Activated naive CD4-positive, alpha-beta T cell treated with anti-CD3 and anti-CD28 coated beads, Interleukin-2, amount 50 U/mL, for 72 hours (primary cell): ENCODE results near the gene IL17RA. TPM values are rescaled to one million over a fixed set of nuclear protein-coding genes. Genes with fewer than 3 reads are reported as not detected.

Experiments used
- ATAC-seq, 2 donors: fragments of 150-1000 bp; cut with Tn5 transposase; 2 replicates each; pipeline ENCODE4 v1.10.0; 2021; ENCODE audit warnings: mild to moderate bottlenecking in 2 of 2, moderate library complexity in 2 of 2
- DNase-seq, 2 donors: peaks; one replicate each; pipeline ENCODE4 v3.0.0; 2021 to 2022; ENCODE audit warnings: low spot score in 2 of 2
- H3K27ac Mint-ChIP-seq, 2 donors: one replicate each; pipeline ENCODE4 v1.8.0; 2022; ENCODE audit warnings: mild to moderate bottlenecking in 2 of 2, mixed read lengths in 2 of 2
- H3K36me3 Mint-ChIP-seq, 2 donors: one replicate each; pipeline ENCODE4 v1.8.0; 2022; ENCODE audit warnings: mixed read lengths in 2 of 2
- H3K9me3 Mint-ChIP-seq, 2 donors: one replicate each; pipeline ENCODE4 v1.8.0; 2022; ENCODE audit warnings: mixed read lengths in 2 of 2
- total RNA-seq, 2 donors: library from RNA; stranded (reverse); gene quantifications; one replicate each; pipeline ENCODE4 v1.2.3, GENCODE V29; 2022

The IL17RA gene
- total RNA-seq, 2 donors from 2014 or later: 12.4 to 16.3 TPM

DNA sequence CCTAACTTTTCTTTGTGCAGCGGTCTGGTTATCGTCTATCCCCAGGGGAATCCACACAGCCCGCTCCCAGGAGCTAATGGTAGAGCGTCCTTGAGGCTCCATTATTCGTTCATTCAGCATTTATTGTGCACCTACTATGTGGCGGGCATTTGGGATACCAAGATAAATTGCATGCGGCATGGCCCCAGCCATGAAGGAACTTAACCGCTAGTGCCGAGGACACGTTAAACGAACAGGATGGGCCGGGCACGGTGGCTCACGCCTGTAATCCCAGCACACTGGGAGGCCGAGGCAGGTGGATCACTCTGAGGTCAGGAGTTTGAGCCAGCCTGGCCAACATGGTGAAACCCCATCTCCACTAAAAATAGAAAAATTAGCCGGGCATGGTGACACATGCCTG lies 25.2 kb downstream of the IL17RA start:
- H3K36me3 Mint-ChIP-seq: no peaks in the 10 kb centered on the region
- H3K9me3 Mint-ChIP-seq: no peaks in the 10 kb centered on the region
- ATAC-seq: no peak
- peak overlapping the region in 1 of 2 donors; percentile 7 for H3K27ac Mint-ChIP-seq
- no peak for DNase-seq

DNA sequence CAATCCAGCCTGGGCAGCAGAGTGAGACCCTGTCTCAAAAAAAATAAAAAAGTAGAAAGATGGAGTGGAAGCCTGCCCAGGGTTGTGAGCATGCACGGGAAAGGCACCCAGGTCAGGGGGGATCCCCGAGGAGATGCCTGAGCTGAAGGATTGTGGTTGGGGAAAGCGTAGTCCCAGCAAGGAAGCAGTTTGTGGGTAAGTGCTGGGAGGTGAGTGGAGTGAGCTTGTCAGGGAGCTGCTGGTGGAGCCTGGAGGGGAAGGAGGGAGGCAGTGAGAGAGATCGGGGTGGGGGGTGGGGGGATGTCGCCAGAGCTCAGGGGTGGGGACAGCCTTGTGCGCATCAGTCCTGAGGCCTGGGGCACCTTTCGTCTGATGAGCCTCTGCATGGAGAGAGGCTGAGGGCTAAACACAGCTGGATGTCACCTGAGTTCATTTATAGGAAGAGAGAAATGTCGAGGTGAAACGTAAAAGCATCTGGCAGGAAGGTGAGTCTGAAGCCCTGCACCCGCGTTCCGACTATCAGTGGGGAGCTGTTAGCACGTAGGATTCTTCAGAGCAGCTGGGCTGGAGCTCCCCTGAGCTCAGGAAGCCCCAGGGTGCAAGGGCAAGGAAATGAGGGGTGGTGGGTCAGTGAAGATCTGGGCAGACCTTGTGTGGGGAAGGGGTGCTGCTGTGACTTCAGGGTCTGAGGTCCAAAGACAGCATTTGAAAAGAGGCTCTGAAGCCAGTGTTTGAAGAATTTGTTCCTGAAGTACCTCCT lies 26.2 kb downstream of the IL17RA start:
- H3K9me3 Mint-ChIP-seq: no peaks in the 10 kb centered on the region
- no peak for DNase-seq
- no peak for ATAC-seq
- H3K27ac Mint-ChIP-seq: no peak overlapping the region
- H3K36me3 Mint-ChIP-seq: no peaks in the 10 kb centered on the region

DNA sequence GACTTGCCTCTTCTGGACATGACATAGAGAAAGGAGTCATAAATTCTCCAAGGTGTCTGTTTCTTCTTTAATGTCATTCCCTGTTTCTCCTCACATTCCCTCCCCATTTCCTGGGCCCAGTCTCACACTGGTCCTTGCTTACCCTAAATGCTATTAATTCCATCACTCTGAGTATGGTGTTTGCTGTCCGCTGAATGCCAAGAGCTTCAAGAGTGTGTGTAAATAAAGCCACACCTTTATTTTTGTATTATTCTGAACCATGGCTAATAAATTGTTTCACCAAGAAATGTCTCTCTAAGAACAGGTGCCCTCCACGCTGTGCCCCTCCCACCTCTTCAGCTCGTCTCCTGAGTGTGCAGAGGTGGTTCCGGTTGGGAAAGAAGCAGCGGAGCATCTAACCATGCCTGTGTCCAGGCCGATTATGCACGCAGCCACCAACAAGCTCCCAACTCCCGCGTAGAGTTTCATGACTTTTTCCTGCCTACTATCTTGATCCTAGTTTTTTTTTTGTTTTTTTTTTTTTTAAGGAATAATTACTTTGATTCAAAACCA lies 27.8 kb downstream of the IL17RA start:
- no peak for DNase-seq
- Mint-ChIP-seq H3K9me3 (no peaks in the 10 kb centered on the region), H3K36me3 (no peaks in the 10 kb centered on the region), H3K27ac (peak overlapping the region; percentile 28 to 40)
- ATAC-seq: no peak

DNA sequence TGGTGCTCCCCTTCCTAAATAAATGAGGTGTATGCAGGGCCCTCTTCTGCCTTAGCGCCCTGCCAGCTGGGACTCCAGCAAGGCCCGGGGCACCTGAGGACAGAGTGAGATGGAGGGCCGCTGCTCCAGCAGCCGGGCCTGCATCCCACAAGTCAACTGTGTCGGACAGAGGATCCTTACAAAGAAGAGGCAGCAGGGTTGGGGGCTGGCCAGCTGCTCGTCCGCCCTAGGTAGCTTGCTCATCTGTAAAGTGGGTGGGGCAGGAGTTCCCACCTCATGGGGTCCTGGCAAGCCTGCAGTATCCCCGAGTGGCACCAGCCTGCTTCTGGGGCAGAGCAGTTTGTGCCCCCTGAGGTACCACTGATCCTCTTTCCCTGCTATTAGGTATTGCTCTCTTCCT lies 28.8 kb downstream of the IL17RA start:
- no peak for ATAC-seq
- H3K9me3 Mint-ChIP-seq: no peaks in the 10 kb centered on the region
- H3K27ac Mint-ChIP-seq: no peak overlapping the region

DNA sequence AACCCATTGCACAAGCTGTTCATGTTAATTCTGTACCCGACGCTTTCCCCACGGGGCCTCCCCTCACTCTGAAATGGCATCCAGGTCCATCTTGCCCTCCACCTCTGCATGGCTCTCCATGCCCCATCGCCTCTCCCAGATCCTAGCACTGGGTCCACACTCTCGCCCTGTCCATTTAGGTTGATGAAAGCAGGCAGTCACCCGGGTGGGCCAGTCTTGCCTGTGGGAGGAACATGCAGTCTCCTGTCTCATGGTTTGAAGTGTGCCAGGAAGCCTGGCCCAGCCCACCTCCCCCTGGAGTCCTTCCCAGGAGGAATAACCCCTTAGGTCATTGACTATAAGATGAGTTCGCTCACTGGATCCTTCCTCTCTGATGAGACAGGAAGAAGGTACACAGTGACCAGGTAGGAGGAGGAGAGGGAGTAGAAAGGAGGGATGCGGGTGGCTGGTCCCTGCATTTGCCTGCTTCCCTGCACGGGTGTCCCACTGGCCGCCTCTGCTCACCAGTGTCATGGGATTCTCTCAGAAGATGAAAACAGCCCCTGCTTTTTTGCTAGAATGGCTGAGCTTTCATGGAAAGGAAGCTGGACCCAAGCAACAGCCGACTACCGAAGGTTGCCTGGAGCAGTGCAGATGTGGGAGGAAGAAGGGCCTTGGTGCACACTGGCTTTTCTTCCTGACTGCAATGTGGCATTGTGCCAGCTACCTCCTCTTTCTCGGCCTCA lies 29.5 kb downstream of the IL17RA start:
- H3K36me3 Mint-ChIP-seq: peaks cover 0 to 8% of the 10 kb centered on the region in 2 donors
- ATAC-seq: no peak
- H3K27ac Mint-ChIP-seq: peak overlapping the region in 1 of 2 donors; percentile 37
- no peaks in the 10 kb centered on the region for H3K9me3 Mint-ChIP-seq
- DNase-seq: no peak

More for the DNA sequence above, 28.8 kb downstream of the IL17RA start:
- peaks cover 0 to 5% of the 10 kb centered on the region in 2 donors for H3K36me3 Mint-ChIP-seq
- no peak for DNase-seq

DNA sequence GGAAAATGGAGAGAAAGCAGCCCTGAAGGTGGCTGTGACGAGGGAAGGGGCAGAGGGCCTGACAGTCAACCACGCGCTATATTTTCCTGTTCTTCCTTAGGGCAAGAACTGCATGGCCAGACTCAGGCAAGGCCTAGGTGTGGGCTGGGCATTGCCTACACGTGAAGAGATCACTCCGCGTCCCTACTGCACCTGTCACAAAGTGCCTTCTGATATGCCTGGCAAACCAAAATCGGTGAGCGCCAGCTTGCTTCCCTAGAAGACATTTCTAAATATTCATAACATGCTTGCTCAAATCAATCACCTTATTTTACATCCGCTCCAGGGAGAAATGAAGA lies 30.1 kb downstream of the IL17RA start:
- H3K9me3 Mint-ChIP-seq: no peaks in the 10 kb centered on the region
- peak overlapping the region in 1 of 2 donors; percentile 37 for H3K27ac Mint-ChIP-seq
- H3K36me3 Mint-ChIP-seq: peaks cover 0 to 8% of the 10 kb centered on the region in 2 donors
- DNase-seq (no peak), ATAC-seq (no peak)

DNA sequence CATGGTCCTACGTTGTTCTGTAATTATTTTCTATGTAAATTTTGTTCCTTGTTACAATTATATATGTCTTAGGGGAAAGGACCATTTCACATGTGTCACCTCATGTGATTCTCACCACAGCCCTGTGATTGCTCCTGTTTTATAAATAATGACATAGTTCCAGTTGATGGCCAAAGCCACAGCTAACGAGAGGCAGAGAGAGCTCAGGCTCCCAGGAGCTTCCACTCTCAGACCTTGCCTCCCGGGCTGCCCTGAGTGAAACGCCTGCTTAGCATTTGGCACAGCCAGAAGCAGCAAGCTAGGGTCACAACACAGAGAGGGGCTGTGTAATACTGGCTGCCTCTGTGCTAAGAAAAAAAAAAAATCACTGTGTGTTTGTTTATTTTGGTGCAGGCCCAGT lies 30.4 kb downstream of the IL17RA start:
- ATAC-seq (no peak), DNase-seq (no peak)
- no peaks in the 10 kb centered on the region for H3K9me3 Mint-ChIP-seq
- H3K36me3 Mint-ChIP-seq: peaks cover 0 to 8% of the 10 kb centered on the region in 2 donors
- H3K27ac Mint-ChIP-seq: peak overlapping the region in 1 of 2 donors; percentile 75

DNA sequence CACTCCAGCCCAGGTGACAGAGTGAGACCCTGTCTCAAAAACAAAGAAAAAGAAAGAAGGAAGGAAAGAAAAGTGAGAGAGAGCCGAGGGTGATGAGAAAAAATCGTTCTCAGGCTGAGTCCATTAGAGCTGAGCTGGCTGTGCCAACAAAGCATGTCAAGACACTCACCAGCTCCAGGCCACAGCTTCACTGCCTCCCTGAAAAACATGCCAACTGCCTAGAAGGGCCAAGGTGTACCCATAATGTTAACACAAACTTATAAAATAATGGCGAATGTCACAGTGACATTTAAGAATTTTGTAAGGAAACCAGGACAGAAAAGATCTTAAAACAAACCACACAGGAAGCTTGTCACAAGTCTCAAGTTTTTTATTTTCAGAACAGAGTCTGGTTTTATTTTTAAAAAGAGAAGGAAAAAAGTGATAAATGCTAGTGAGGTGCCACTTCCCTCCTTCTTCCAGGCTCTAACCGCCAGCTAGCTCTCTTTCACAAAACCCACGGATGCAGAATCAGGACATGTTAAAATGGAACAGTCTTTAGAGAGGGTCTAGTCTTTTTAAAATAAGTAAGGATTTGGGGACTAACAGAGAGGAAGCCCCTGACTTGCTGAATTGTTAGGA lies 31.3 kb downstream of the IL17RA start:
- Mint-ChIP-seq H3K36me3 (peaks cover 0 to 8% of the 10 kb centered on the region in 2 donors), H3K9me3 (no peaks in the 10 kb centered on the region), H3K27ac (peak overlapping the region in 1 of 2 donors; percentile 75)
- DNase-seq (no peak), ATAC-seq (peak in 1 of 2 donors; percentile 24)

DNA sequence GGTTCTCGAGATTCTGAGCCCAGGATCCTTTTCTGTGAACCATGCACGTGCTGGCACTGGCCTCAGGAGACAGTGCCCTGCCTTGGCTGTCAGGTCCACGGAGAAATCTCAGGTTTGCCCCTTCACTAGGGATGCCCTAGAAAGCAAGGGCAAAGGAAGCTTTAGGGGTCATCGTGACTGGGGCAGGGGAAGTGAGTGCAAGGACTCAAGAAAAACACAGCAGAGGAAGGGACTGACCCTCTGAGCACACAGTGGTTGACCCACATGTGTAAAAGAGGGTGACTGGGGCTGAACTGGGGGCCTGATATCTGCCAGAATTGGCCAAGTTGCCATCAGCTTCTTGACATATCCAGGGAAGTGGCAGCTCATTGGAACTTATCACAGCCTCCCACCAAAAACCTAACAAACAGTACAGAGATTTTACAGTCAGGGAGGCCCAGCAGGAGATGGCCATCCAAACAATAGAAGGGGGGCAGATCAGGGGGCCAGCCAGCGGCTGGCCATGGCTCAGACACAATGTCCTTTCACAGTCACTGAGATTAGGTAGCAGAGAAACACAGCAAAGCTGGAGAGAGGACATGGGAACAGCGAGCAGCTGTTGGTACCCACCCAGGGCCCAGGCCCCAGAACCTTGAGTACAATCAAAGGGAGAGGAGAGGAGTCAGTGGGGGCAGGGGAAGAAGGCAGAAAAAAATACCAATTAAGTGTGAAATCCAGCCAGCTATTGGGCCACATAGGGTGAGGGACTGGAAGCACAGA lies 32.0 kb downstream of the IL17RA start:
- Mint-ChIP-seq H3K9me3 (no peaks in the 10 kb centered on the region), H3K27ac (peak overlapping the region in 1 of 2 donors; percentile 75), H3K36me3 (peaks cover 0 to 8% of the 10 kb centered on the region in 2 donors)
- ATAC-seq: peak in 1 of 2 donors; percentile 23
- no peak for DNase-seq

DNA sequence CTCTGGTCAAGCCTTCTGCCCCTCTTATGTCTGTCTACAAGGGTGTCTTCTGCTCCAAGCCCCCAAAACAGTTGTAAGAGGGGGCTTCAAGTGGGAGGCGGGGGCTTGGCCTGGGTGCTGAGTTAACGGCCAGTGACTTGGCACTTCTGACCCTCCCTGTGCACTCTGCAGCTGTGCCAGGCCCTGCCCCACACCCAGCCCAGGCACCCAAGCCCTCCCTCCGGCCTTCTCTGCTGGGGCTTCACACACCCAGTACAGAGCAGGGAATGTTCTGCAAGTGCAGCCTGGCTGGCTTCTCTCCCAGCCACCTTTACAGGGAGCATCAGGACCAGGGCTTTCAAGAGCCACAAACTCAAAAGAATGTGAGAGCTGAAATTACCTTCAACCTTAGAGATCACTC lies 32.6 kb downstream of the IL17RA start:
- Mint-ChIP-seq H3K9me3 (no peaks in the 10 kb centered on the region), H3K36me3 (peaks cover 0 to 8% of the 10 kb centered on the region in 2 donors), H3K27ac (peak overlapping the region in 1 of 2 donors; percentile 75)
- ATAC-seq (peak; percentile 4 to 15), DNase-seq (no peak)

DNA sequence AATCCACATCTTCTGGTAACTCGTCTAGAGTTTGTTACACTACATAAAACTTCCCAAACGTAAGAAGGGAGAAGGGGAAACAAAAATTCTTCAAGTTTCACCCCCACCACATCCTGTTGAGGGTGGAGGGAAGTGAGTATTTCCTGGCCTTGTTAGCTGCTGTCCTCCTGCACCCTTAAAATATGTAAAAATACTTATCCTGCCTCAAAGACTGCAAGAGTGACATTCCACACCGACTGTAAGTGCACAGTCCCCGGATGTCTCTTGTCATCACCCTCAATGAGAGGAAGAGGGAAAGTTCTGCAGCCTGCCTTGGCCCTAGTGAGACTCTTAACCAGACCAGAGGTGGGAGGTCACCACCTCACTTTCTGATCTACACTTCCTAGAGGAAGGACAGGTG lies 33.1 kb downstream of the IL17RA start:
- peak; percentile 8 to 61 for ATAC-seq
- peak overlapping the region in 1 of 2 donors; percentile 75 for H3K27ac Mint-ChIP-seq
- DNase-seq: no peak

DNA sequence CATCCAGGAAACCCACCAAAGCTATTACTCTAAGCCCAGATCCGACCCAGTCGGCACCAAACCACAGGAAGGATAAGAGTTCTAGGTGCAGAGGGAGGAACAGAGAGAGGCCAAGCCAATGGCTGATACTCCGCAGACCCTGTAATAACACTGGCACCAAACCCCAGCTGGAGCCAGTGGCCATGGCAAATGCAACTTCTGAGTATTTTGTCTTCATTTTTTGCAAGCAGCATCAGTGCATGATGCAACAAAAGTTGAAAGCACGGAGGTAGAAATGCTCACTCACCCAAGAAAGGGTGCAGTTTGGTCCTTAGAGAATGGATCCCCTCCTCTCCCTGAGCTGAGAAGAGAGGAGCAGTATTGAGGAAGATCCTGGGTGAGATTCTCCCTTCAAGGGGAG lies 33.5 kb downstream of the IL17RA start:
- ATAC-seq: no peak
- Mint-ChIP-seq H3K36me3 (peaks cover 0 to 8% of the 10 kb centered on the region in 2 donors), H3K27ac (peak overlapping the region in 1 of 2 donors; percentile 75), H3K9me3 (no peaks in the 10 kb centered on the region)
- no peak for DNase-seq

More for the DNA sequence above, 33.1 kb downstream of the IL17RA start:
- H3K9me3 Mint-ChIP-seq: no peaks in the 10 kb centered on the region
- peaks cover 0 to 8% of the 10 kb centered on the region in 2 donors for H3K36me3 Mint-ChIP-seq

DNA sequence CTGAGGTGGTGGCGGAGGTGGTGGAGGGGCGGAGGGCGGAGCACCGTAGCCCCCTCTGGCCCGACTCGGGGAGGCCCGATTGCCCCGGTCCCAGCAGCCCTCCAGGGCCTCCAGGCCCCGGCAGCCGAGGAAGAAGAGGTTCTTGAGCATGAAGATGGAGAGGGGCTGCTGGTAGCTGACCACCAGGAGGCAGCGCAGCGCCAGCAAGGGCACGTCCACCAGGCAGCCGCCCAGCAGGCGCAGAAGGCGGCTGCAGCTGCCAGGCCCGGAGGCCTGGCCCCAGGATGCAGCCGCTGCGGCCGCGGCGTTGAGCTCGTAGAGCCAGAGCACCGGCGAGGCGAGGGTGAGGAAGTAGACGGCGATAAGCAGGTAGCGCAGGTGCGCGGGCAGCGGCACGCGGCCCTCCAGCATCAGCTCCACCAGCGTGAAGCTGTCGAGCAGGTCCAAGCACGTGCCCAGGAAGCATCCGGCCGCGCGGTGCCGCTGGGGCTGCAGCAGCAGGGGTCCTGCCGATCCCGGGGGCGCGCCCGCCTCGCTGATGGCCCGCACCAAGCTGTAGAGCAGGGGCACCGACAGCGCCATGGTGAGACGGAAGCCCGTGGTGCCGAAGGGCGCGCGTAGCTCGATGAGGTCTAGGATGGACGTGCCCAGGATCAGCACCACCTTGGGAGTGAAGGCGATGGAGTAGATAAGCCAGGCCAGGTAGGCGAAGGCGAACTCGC lies 34.8 kb downstream of the IL17RA start:
- DNase-seq (no peak), ATAC-seq (peak in 1 of 2 donors; percentile 8)
- Mint-ChIP-seq H3K9me3 (no peaks in the 10 kb centered on the region), H3K36me3 (peaks cover 0 to 8% of the 10 kb centered on the region in 2 donors), H3K27ac (no peak overlapping the region)

DNA sequence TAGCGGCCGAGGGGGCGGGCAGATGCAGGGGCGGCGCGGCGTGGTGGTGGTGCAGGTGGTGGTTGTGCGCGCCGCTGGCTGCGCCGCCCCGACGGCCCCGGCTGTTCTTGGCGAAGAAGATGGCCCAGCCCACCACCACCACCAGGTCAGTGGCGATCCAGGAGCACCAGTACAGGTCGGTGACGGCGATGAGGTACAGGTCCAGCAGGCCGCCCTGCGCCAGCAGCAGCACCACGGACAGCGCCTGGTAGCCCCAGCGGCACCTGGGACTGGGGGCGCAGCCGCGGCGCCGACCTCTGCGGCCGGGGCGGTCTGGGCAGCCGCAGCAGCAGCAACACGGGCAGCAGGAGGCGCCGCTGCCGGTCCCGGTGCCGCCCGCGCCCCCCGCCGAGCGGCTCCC lies 35.5 kb downstream of the IL17RA start:
- DNase-seq: peak in 1 of 2 donors; percentile 66
- ATAC-seq: peak; percentile 35 to 67

DNA sequence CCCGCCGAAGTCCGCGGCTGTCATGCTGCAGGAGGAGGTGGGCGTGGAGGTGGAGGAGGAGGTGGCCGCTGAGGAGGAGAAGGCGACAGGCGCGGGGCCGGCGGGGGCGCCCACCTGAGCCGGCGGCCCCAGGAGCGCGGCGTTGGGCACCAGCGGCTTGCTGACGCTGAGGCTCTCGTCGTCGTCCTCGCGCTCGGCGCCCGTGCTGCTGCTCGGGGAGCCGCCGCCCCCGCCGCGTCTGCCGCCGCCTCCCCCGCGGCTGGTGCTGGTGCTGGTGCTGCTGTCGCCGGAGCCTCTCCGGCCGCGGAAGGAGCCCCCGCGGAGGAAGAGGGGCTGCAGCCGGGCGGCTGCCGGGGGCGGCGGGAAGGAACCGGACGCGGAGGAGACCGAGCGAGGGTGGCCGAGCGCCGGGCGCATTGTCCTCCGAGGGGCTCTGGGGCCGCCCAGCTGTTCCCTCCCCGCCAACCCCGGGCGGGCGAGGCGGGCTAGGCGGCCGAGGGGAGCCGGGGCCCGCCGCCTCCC lies 36.0 kb downstream of the IL17RA start:
- no peak overlapping the region for H3K27ac Mint-ChIP-seq
- no peaks in the 10 kb centered on the region for H3K9me3 Mint-ChIP-seq
- H3K36me3 Mint-ChIP-seq: peaks cover 0 to 8% of the 10 kb centered on the region in 2 donors
- DNase-seq (no peak), ATAC-seq (peak in 1 of 2 donors; percentile 39)

More for the DNA sequence above, 35.5 kb downstream of the IL17RA start:
- Mint-ChIP-seq H3K9me3 (no peaks in the 10 kb centered on the region), H3K27ac (no peak overlapping the region), H3K36me3 (peaks cover 0 to 8% of the 10 kb centered on the region in 2 donors)
